Tibial nerve (tissue), 4 donors: ENCODE results near the gene BBS5.

Source experiments
- EP300 ChIP-seq, 2 donors: sonication (generic); formaldehyde crosslinking; IDR thresholded peaks; one replicate each; pipeline ENCODE4 v1.6.1; 2017; ENCODE audit warnings: antibody characterized with exemption in 2 of 2, mild to moderate bottlenecking in 1 of 2
- TF ChIP-seq, protein P1 (sequence below), 5 experiments: fragments of 200-600 bp in 3 of 5; fragments of 450-650 bp in 2 of 5; sonication (generic) in 3 of 5; IDR thresholded peaks; one replicate each; pipeline ENCODE4 v1.5.1; 2016 to 2019; ENCODE audit warnings: antibody characterized with exemption in 5 of 5, mild to moderate bottlenecking in 3 of 5, moderate library complexity in 2 of 5

DNA sequence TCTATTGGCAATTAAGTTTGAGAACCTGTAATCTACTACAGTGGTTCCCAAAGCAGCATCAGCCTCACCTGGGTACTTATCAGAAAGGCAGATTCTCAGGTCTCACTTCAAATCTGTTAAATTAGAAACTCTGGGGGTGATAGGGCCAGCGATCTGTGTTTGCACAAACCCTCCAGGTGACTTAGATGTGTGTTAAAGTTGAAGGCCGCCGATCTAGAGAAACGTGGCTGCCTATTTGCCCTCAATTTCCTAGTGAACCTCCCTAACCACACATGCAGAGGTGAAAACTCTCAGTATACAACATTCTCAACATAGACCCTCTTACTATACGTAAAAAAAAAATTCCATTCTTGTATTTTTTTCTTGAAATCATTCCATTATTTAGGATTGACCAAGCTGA is 44.4 kb downstream of the BBS5 start:
- TF ChIP-seq, protein P1, sequence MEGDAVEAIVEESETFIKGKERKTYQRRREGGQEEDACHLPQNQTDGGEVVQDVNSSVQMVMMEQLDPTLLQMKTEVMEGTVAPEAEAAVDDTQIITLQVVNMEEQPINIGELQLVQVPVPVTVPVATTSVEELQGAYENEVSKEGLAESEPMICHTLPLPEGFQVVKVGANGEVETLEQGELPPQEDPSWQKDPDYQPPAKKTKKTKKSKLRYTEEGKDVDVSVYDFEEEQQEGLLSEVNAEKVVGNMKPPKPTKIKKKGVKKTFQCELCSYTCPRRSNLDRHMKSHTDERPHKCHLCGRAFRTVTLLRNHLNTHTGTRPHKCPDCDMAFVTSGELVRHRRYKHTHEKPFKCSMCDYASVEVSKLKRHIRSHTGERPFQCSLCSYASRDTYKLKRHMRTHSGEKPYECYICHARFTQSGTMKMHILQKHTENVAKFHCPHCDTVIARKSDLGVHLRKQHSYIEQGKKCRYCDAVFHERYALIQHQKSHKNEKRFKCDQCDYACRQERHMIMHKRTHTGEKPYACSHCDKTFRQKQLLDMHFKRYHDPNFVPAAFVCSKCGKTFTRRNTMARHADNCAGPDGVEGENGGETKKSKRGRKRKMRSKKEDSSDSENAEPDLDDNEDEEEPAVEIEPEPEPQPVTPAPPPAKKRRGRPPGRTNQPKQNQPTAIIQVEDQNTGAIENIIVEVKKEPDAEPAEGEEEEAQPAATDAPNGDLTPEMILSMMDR (IDR thresholded peaks at IDR 0.05): no peak
- no peak for TF ChIP-seq EP300 (IDR thresholded peaks at IDR 0.05)
